Hippocampal formation (tissue), 2 donors: ENCODE results near the gene PPY.
"Not testable (repeated sequence)": the region's sequence is repeated elsewhere in the genome, so short reads cannot be mapped to it uniquely, and the experiment has no call there.

Source experiments
- DNase-seq, 2 donors: peaks; one replicate each; lab custom pipeline; 2025; lab: John Stamatoyannopoulos, UW

Gene PPY

DNA sequence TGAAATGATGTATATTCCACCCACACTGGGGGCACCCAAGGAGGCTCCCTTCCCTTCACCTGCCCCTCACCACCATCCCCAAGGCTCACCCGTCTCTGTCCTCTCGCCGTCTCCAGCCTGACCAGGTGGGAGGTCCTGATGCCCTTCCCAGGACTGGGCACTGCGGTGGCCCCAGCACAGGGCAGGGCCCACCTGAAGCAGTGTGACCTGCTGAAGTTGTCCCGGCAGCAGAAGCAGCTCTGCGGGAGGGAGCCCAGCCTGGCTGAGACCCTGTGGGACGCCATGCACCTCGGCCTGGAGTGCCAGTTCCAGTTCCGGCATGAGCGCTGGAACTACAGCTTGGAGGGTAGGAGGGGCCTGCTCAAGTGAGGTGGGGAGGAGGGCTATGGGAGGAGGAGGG lies 9.9 kb downstream of the PPY start:
- no peak for DNase-seq

DNA sequence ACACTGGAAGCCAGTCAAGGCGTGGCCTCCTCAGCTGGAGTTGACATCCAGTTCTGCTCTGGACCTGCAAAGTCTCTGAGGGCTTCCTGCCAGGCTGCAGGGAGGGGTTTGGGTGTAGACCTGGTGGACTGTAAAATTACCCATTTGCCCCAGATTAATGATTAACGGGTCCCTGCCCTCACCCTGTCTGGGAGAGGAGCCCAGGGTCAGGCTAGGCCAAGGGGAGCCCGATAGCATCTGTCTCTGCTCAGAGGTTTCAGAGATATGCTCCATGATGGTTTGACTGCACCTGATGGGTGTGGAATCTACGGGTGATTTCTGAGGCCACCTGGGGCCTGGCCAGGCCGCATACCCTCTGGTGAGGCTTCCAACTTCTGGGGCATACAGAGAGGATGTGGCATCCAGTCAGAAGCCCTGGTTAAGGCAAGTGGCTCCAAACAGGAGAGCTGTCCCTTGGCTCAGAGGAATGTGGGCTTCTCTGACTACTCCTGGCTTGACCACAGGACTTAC lies 11.2 kb downstream of the PPY start:
- DNase-seq: no peak

DNA sequence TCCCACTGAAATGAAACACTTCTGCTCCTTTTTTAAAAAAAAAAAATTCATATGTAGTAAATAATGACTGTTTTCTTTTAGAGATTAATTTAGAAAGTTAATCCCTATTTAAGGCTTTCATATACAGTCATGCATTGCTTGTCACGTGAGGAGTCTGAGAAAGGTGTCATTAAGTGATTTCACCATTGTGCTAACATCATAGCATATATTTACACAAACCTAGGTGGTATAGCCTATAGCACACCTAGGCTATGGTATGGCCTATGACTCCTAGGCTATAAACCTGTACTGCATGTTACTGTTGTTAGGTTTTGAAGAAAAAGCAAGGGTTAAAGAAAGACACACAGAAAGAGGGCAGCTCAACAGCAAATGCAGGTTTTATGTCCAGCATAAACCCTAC lies 13.7 kb downstream of the PPY start:
- DNase-seq: no peak

DNA sequence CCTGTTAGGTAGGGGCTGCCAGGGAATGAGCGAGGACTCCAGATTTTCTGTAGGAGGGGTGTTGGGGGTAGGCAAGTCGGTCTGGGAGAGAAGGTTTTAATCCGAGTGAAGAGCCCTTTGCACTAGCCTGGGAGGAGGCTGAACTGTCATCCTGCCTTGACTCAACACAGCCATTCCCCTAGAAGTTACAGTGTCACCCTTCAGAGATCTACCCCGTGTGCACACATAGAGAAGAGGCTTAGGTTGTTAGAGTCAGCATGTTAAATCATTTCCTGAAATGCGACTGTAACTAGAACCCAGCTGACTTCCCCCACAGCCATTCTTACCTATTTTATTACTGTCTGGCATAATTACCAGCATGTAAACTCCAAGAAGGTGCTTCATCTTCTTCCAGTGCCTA lies 14.3 kb downstream of the PPY start:
- not testable (repeated sequence) for DNase-seq

DNA sequence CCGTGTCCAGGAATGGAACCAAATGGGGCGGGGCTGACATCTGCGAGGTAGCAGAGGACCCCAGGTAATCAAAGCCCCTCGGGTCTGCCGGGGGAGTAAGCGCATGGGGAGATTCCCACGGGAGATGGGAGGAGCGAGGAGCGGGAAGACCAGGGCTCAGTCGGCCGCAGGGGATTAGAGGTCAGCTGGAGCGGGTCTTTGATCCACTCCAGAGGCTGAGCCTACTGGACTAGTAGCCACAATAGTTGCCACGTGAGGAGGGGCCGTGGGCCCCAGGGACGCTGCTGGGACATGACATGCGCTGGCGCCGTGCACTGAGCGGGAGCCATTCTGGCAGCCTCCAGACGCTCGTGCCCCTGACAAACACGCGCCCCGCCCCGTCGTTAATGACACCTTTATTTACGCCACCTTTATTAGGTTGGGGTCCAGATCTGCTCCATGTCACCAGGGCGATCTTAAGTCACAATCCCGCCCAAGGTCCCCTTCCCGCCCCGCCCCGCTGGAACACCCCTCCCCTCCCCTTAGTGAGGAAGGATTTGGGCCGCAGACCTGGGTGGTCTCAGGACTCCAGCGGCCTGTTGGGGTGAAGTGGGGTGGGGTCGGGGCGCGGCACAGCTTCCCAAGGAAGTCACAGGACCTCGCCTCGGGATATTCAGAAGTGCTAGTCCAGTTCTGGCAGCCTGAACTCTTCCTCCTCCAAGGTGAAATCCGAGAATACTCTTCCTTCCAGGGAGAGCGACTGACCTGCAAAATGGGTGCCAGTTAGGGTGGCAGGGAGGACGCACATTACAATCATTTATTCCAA lies 15.0 kb downstream of the PPY start:
- no peak for DNase-seq

DNA sequence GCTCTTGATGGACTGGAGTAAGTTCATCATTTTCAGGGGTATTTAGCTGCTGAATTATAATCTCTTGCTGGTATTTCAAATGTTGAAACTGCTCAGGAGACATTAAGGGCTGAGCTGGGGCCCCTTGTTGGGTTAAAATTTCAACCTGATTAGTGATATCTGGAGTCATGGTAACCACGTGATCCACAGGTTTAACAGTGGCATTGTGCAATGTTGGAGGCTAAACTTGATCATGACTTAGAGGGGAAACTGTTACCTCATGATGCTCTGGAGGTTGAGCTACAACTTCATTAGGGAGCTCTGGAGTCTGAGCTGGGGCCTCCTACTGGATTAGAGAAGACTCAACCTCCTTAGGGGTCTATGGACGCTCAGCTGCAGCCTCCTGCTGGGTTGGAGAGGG lies 17.7 kb downstream of the PPY start:
- no peak for DNase-seq

DNA sequence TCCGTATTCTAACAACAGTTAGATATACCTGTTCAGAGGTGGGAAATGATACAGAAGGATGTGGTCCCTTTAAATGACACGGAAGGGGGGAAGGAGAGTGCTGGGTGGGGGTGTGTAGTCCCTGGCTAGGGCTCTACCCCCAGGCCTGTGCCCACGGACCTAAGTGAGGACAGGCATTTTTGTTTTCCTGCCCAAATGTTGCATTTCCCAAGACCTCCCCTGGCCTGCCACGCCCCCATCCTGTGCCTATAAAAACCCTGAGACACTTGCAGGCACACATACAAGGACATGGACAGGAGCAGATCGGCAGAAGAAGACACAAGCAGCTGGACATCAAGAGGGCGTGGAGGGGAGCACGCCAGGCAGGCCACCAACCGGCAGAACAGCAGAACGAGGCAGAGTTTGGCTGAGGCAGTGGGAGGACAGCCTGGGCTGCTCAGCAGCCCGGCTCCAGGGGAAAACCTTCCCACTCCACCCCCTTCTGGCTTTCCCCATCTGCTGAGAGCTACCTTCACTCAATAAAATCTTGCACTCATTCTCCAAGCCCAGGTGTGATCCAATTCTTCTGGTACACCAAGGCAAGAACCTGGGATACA lies 21.7 kb downstream of the PPY start:
- no peak for DNase-seq

DNA sequence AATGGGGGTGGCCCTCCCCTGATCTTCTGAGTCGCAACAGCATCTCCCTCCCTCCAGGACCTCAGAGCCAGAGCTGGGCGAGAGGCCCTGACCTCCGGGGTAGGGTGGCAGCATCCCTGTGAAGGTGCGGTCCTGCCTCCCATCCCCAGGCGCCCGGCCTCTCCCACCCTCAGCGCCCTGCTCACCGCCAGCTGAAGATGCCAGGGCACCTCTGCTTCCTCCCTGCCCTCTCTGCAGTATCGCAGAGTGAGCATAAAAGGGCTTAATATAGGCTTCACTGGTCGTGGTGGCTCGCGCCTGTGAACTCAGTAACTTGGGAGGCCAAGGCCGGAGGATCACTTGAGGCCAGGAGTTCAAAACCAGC lies 24.3 kb downstream of the PPY start:
- DNase-seq: no peak

DNA sequence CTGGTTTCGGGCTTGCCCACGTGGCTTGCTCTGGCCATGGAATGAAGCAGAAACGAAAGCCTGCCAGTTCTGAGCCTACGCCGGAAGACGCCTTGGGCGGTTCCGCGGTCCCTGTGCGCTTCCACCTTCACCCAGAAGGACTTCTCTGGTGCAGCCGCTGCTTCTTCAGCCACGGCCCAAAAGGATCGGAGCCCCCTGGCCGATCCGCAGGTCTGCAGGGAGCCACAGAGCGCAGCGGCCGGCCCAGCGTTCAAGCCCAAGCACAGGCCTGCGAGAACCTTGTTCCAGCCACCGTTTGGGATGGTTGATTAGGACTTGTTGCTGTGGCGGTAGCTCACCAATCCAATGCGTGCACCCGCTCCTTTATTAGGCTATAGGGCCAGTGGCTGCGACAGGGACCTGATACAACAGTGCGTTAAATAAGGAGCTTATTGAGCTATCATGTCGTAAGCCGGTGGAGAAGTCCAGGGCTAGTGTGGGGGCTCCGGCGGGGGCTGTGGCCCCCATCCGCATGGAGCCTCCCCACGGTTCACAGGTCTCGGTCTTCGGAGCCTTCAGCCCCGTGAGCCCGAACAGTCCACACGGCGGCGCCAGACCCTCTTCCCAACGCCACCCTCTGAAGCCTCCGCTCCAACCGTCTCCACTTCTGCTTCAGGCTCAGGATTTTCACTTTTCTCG lies 24.8 kb downstream of the PPY start:
- peak in 1 of 2 donors; percentile 18 for DNase-seq

DNA sequence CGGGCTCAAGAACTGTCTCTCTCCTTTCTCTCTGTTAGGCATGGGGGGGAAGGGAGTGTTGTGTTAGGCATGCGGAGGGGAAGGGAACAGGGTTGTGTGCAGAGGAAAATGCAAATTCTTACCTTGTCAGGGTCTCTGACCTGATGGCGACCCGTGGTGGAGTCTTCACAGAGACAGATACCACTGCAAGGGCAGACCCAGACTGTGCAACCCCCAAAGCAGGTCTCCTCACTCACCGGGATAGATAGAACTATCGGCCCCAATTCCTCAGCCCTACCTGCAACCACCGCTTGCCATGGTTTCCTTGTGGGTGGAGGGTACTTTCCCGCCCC lies 25.3 kb downstream of the PPY start:
- DNase-seq: no peak

DNA sequence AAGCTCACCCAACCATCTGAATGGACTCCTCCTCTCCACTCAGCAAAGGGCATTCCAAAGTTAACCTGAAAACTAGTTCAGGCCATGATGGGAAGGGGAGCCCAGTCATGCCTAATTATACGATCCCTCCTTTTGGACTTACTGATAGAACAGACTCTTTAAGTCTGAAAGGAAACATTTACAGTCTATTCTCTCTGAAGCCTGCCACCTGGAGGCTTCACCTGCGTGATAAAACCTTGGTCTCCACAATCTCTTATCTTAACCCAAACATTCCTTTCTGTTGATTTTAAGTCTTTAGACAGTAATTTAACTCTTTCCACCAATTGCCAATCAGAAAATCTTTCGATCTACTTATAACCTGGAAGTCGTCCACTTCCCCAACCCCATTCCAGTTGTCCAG lies 25.9 kb downstream of the PPY start:
- no peak for DNase-seq

DNA sequence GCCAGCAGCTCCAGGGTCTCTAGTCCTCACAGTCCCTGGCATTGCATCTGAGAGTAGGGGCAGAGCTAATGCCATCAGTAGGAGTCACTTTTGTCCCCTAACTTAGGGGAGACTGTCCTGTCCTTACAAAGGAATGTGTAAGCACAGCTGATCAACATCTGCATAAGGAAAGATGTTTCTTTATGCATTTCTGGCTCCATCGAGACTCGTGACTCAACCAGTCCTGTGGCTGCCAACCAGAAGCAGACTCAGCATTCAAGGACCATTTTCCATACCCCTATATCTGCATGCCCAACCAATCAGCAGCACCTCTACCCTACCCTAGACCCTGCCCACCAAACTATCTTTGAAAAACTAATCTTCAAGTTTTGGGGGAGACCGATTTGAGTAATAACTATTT lies 26.7 kb downstream of the PPY start:
- no peak for DNase-seq

DNA sequence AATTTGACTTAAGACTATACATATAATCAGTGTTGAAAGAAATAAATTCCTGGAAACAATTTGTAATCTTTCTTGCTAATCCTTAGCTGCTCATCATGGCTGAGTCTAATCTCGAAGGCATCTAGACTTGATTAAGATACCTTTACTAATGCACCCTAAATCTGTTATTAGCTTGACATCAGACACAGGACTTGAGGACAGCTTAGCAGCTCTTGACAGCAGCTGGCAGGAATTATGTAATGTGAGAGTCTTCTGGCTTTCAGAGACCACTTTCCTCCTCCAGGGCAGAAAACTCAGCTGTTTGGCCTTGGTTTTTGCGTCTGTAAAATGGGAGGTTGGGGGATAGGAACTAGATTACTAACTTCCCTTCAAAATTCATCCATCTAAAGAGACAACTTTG lies 27.8 kb downstream of the PPY start:
- no peak for DNase-seq

DNA sequence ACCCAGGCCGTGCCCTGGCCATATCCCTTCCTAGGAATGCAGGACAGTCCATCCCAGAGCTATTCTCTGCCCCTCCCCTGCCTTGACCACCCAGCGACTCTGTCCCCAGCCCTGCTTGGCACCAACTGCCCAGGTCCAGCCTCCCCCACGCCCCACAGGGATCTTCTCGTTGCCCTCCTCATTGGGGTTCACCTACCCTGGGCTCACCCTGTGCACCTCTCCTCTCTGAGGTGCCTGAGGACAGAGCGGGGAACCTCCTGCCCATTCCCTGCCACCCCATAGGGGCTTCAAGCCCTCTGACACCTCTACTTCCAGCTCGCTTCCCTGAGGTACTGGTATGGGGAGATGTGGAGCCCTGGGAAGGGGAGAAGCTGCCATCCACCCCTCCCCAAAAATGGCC lies 28.7 kb downstream of the PPY start:
- no peak for DNase-seq

DNA sequence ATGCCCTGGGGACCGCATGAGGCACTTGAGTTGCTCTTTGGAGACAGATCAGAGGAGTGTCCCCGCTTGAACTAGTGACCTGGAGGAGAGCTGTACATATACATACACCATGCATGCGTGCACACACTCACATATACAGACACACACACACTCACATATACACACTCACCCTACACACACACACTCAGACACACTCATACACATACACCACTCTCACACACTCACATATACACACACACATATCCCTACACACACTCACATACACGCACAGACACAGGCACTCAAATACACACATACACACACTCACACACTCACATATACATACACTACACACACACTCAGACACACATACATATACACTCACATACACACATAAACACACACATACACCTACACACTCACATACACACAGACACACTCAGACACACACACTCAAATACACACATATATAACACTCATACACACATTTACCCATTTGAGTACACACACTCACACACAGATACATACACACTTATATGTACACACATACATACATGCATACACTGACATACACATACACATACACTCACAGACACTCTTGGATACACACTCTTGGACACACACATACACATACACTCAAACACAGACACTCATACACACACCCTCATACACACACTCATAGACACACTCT lies 29.5 kb downstream of the PPY start:
- DNase-seq: no peak

DNA sequence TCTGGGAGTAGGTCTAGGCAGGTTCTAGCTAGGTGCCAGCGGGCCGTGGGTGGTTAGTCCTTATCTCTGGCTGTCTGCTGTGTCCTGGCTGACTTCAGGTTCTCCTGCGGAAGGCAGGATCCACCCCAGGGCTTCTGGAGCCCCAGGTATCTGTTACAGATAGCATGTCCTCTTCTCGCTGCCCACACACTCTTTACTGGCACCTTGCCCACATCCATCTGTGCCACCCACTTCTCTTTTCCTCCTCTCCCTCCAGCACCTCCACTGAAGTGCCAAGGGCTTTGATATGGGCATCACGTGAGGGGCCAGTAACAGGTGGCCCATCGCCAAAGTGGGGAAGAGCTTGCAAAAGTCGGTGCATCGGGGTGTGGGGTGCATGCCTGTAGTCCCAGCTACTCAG lies 30.4 kb downstream of the PPY start:
- DNase-seq: no peak

DNA sequence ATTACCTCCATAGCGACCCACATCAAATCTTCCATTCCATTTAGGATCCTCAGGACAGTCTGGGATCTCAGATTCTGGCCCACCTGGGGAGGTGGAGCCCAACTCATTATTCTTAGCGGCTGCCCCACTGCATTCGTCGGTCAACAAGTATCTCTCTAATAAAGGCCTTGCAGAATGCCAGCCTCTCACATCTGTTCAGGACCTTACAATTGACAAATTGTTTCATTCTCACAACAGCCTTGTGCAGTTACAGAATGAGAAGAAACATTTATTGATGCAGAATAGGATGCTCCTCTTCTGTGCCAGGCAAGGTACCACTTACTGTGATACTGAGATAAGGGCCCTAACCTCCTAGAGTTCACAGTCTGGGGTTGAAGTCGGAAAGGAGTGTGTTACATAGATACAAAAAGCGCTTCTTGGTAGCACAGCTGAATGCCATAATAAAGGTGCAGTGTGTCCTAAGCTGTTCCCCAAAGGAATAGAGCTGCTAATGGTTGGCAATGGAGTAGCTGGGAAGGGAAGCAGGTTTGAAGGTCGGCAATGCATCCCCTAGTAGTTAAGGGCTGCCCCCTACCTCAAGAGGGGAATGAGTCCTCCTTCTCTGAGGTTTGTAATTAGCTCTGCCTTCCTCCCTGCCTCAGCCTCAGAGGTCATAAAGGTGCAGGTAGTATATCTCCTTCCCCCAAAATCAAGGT lies 32.6 kb downstream of the PPY start:
- DNase-seq: peak; percentile 14 to 60

DNA sequence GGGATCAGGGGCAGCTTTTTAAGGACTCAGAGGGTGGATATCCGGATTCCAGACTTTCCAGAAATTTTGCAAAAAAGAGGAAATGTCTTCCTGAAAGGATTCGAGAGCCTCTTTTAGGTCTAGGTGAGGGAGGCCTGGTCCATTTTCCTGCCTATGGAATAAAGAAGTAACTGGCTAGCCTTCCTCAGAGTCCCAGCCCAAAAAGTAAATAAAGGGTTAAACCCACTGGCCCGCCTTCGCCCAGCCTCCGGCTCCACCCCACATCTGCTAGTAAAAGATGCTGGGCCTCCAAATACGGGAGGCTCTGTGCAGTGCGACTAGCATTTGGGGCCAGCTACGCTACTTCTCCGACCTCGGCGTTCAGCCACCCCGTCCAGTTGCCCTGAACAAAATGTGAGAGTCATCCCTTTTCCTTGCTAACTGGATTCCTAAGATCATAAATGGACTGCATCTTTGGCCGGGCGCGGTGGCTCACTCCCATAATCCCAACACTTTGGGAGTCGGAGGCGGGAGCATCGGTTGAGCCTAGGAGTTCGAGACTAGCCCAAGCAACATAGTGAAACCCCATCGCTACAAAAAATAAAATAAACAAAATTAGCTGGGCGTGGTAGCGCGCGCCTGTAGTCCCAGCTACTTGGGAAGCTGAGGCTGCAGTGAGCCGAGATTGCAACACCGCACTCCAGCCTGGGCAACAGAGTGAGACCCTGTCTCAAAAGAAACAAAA lies 34.1 kb downstream of the PPY start:
- peak; percentile 83 to 85 for DNase-seq

DNA sequence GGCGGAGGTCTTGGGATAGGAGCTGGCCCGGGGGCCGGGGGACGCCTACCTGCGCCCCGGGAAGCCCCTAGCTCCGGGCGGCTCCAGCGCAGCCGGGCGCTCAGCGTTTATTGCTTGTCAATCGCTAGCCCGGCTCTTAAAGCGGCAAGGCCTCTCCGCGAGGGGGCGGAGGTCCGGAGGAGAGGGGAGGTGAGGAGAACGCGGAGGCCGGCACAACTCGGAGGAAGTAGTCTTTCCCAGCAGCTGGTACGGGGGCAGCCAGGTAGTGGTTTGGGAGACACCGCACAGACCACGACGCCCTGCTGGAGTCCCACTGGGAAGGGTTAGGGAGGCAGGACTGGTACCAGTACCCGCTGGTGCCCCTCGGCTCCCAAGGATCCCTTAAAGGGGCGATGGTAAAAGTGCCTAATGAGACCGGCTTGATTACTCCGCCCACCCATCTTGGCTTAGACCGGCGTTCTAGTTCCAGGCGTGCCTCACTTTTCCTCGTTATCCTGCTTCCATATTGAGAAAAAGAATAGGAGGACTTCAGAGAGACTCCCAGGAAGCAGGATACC lies 34.8 kb downstream of the PPY start, which contains the start of gene MPP2:
Gene MPP2 (minus strand): TSS at position 112 of the 557 bp plus-strand sequence. CDS start 3,076 bp downstream, outside the sequence.
- peak; percentile 74 to 75 for DNase-seq

DNA sequence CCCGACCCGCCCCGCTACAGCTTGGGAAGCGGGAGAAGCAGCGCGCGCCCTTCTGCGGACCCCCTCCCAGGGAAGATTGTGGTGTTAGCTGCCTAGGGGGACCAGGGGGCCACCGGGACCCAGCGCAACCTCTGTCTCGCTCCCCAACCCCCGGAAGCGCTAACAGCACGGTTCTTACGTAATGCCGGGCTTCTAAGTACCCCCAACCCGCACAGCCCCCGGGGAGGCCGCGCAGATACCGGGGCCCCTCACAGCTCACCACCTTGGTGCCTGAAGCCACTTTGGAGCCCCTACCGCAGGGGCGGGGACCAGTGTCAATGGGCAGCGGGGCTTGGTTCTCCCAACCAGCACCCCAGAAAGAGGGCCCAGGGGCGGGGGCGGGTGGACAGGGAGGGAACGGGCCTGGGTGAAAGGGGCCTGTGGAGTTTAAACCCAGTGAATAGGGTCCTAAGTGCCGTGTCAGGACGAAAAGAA lies 35.3 kb downstream of the PPY start:
- no peak for DNase-seq
